Endodermal cell (in vitro differentiated cells): Measurements from ENCODE around the gene CTDSP2. TPM values are rescaled to one million over a fixed set of nuclear protein-coding genes. Genes with fewer than 3 reads are reported as not detected.

Source experiments
- DNase-seq: peaks from one replicate; pipeline ENCODE4 v3.0.0-alpha.2; 2017
- H3K27ac ChIP-seq: 2 replicates; pipeline ENCODE4 v1.5.1; 2013; ENCODE audit warnings: mild to moderate bottlenecking, low read depth, low read length, moderate library complexity
- H3K27me3 ChIP-seq: 2 replicates; pipeline ENCODE4 v1.6.1; 2013; ENCODE audit warnings: mild to moderate bottlenecking, low read length, moderate library complexity; ENCODE audit not compliant: insufficient read depth, control insufficient read depth, poor library complexity, severe bottlenecking
- H3K36me3 ChIP-seq: 2 replicates; pipeline ENCODE4 v1.7.0; 2013; ENCODE audit warnings: mild to moderate bottlenecking, low read length, moderate library complexity; ENCODE audit not compliant: control insufficient read depth, insufficient read depth
- H3K4me1 ChIP-seq: one replicate; pipeline ENCODE4 v1.7.0; 2013; ENCODE audit warnings: low read length; ENCODE audit not compliant: control insufficient read depth, insufficient read depth
- H3K4me3 ChIP-seq: 2 replicates; pipeline ENCODE4 v1.5.1; 2013; ENCODE audit warnings: mild to moderate bottlenecking, low read length, moderate library complexity
- H3K9ac ChIP-seq: 2 replicates; pipeline ENCODE4 v1.6.1; 2013; ENCODE audit warnings: mild to moderate bottlenecking, low read length, moderate library complexity; ENCODE audit not compliant: poor library complexity, severe bottlenecking; ENCODE audit errors: extremely low read depth
- H3K9me3 ChIP-seq: 2 replicates; pipeline ENCODE4 v1.6.1; 2013; ENCODE audit warnings: mild to moderate bottlenecking, low read length, moderate library complexity; ENCODE audit not compliant: control insufficient read depth
- H3K27ac Mint-ChIP-seq: 2 replicates; pipeline ENCODE4 v1.8.0; 2020; ENCODE audit warnings: mixed read lengths
- H3K27me3 Mint-ChIP-seq: 2 replicates; pipeline ENCODE4 v1.8.0; 2021; ENCODE audit warnings: mild to moderate bottlenecking, mixed read lengths; ENCODE audit not compliant: insufficient read depth
- H3K36me3 Mint-ChIP-seq: 2 replicates; pipeline ENCODE4 v1.8.0; 2020; ENCODE audit warnings: low read depth, mixed read lengths
- H3K4me1 Mint-ChIP-seq: 2 replicates; pipeline ENCODE4 v1.8.0; 2020; ENCODE audit warnings: mixed read lengths
- H3K4me3 Mint-ChIP-seq: 2 replicates; pipeline ENCODE4 v1.8.0; 2020; ENCODE audit warnings: mild to moderate bottlenecking, moderate library complexity, mixed read lengths
- H3K9me3 Mint-ChIP-seq: 2 replicates; pipeline ENCODE4 v1.8.0; 2020; ENCODE audit warnings: mild to moderate bottlenecking, mixed read lengths
- CTCF ChIP-seq: fragments of 200-600 bp; sonication (generic); conservative IDR thresholded peaks from 2 replicates; pipeline ENCODE4 v1.5.0; 2021; ENCODE audit warnings: antibody characterized with exemption, mild to moderate bottlenecking
- WGBS, 2 experiments: methylation state at CpG; one replicate each; pipeline versions ENCODE4 v1.1.5 to v1.1.7; 2013; ENCODE audit warnings: missing lambda C conversion rate in 2 of 2, mixed read lengths in 1 of 2; ENCODE audit not compliant: insufficient coverage in 1 of 2, insufficient read length in 1 of 2; 5-methylcytosine and 5-hydroxymethylcytosine counted together
- total RNA-seq, 2 donors: library from RNA; stranded (reverse); fragmentation: NEBNext Ultra II Directional in 1 of 2; extraction: Animal tissue kit (Norgen Biotek cat#: 25700) in 1 of 2; gene quantifications; 2 replicates in 1 of 2; 3 replicates in 1 of 2; pipeline ENCODE4 v1.2.1, GENCODE V29; 2021

The CTDSP2 gene
- total RNA-seq, 2 donors from 2014 or later, result 137 to 148 TPM

GRCh38 chr12:57841445-57841844 is 5.1 kb downstream of the CTDSP2 start:
- Mint-ChIP-seq H3K27me3 (no peaks in the 10 kb centered on the region), H3K27ac (no peak overlapping the region), H3K4me1 (peaks cover 72% of the 10 kb centered on the region), H3K36me3 (peaks cover 5% of the 10 kb centered on the region), H3K9me3 (no peaks in the 10 kb centered on the region), H3K4me3 (no peak overlapping the region)
- Histone ChIP-seq H3K27me3 (no peaks in the 10 kb centered on the region), H3K9ac (no peak overlapping the region), H3K4me3 (peak overlapping the region; percentile 92), H3K9me3 (no peaks in the 10 kb centered on the region), H3K4me1 (peaks cover 33% of the 10 kb centered on the region), H3K36me3 (peaks cover 13% of the 10 kb centered on the region), H3K27ac (no peak overlapping the region)
- 90 to 100% methylated on average over 1 to 3 of the region's 4 CpGs for WGBS, 2 experiments
- no peak for DNase-seq
- TF ChIP-seq CTCF, result no peak

- DNase-seq, result no peak
- no peak overlapping the region for H3K4me3 Mint-ChIP-seq
- Histone ChIP-seq H3K9me3 (no peaks in the 10 kb centered on the region), H3K4me3 (peak overlapping the region; percentile 6), H3K27ac (no peak overlapping the region), H3K27me3 (no peaks in the 10 kb centered on the region), H3K9ac (no peak overlapping the region), H3K36me3 (peaks cover 13% of the 10 kb centered on the region), H3K4me1 (peaks cover 37% of the 10 kb centered on the region)
- no peaks in the 10 kb centered on the region for H3K27me3 Mint-ChIP-seq
- peaks cover 5% of the 10 kb centered on the region for H3K36me3 Mint-ChIP-seq
- H3K9me3 Mint-ChIP-seq, result no peaks in the 10 kb centered on the region
- H3K27ac Mint-ChIP-seq, result peak overlapping the region; percentile 46
- no peak for TF ChIP-seq CTCF
- 96 to 100% methylated on average over 1 to 3 of the region's 3 CpGs for WGBS, 2 experiments
- peaks cover 79% of the 10 kb centered on the region for H3K4me1 Mint-ChIP-seq
Observed at GRCh38 chr12:57840726-57841125, 5.8 kb downstream of the CTDSP2 start.

GRCh38 chr12:57839996-57840395 is 6.5 kb downstream of the CTDSP2 start:
- Mint-ChIP-seq H3K27ac (peak overlapping the region; percentile 8), H3K27me3 (no peaks in the 10 kb centered on the region), H3K4me3 (no peak overlapping the region), H3K9me3 (no peaks in the 10 kb centered on the region), H3K36me3 (peaks cover 5% of the 10 kb centered on the region), H3K4me1 (peaks cover 84% of the 10 kb centered on the region)
- DNase-seq, result no peak
- no peak overlapping the region for H3K9ac ChIP-seq
- H3K9me3 ChIP-seq, result no peaks in the 10 kb centered on the region
- 86 to 96% methylated on average over 4 to 5 of the region's 5 CpGs for WGBS, 2 experiments
- H3K4me1 ChIP-seq, result peaks cover 40% of the 10 kb centered on the region
- peaks cover 13% of the 10 kb centered on the region for H3K36me3 ChIP-seq
- no peak for TF ChIP-seq CTCF
- H3K27me3 ChIP-seq, result no peaks in the 10 kb centered on the region
- H3K27ac ChIP-seq, result no peak overlapping the region
- H3K4me3 ChIP-seq, result no peak overlapping the region
